Parathyroid adenoma (tissue), 2 donors: Measurements from ENCODE around the gene KRT33A.
"Not testable (repeated sequence)": the region's sequence is repeated elsewhere in the genome, so short reads cannot be mapped to it uniquely, and the experiment has no call there.

Experiments used
- H2AFZ ChIP-seq: fragments of 300-600 bp; sonication (generic); one replicate; pipeline ENCODE4 v1.7.0; 2017; ENCODE audit warnings: antibody characterized with exemption, mild to moderate bottlenecking
- H3K27ac ChIP-seq: fragments of 300-600 bp; sonication (generic); one replicate; pipeline ENCODE4 v1.7.0; 2017
- H3K27me3 ChIP-seq: fragments of 300-600 bp; sonication (generic); one replicate; pipeline ENCODE4 v1.7.0; 2017; ENCODE audit warnings: low read length; ENCODE audit not compliant: control insufficient read depth, insufficient read depth
- H3K36me3 ChIP-seq: fragments of 300-600 bp; sonication (generic); one replicate; pipeline ENCODE4 v1.7.0; 2017; ENCODE audit warnings: low read length; ENCODE audit not compliant: control insufficient read depth, insufficient read depth
- H3K4me1 ChIP-seq: fragments of 300-600 bp; sonication (generic); one replicate; pipeline ENCODE4 v1.7.0; 2017; ENCODE audit warnings: control low read depth
- H3K4me2 ChIP-seq: fragments of 300-600 bp; sonication (generic); one replicate; pipeline ENCODE4 v1.7.0; 2017; ENCODE audit warnings: low read length
- H3K4me3 ChIP-seq: fragments of 300-600 bp; sonication (generic); one replicate; pipeline ENCODE4 v1.7.0; 2017; ENCODE audit warnings: low read depth, low read length
- H3K79me2 ChIP-seq: fragments of 300-600 bp; sonication (generic); one replicate; pipeline ENCODE4 v1.7.0; 2017; ENCODE audit warnings: control low read depth
- H3K9ac ChIP-seq: fragments of 300-600 bp; sonication (generic); one replicate; pipeline ENCODE4 v1.7.0; 2017; ENCODE audit warnings: mild to moderate bottlenecking
- H3K9me3 ChIP-seq: fragments of 300-600 bp; sonication (generic); one replicate; pipeline ENCODE4 v1.7.0; 2017; ENCODE audit warnings: low read length; ENCODE audit not compliant: control insufficient read depth
- CTCF ChIP-seq: fragments of 300-600 bp; sonication (generic); IDR thresholded peaks from one replicate; pipeline ENCODE4 v1.7.0; 2017; ENCODE audit warnings: antibody characterized with exemption, mild to moderate bottlenecking
- donor health status: primary hyperparathyroidism.

Gene KRT33A

GRCh38 chr17:41350381-41350878, at the start of gene KRT33A:
TSS of gene KRT33A (minus strand) at chr17:41350828. CDS start at chr17:41350767, 61 bp downstream.
- H3K4me3 ChIP-seq, H3K27me3 ChIP-seq, H3K27ac ChIP-seq, H3K9me3 ChIP-seq, H3K9ac ChIP-seq, H3K79me2 ChIP-seq, H3K36me3 ChIP-seq, H3K4me1 ChIP-seq, H3K4me2 ChIP-seq, H2AFZ ChIP-seq: not testable (repeated sequence)

GRCh38 chr17:41396996-41397660, 46.5 kb upstream of the KRT33A start, which contains the start of gene KRT31:
TSS of gene KRT31 (minus strand) at chr17:41397608. CDS start at chr17:41397539, 69 bp downstream.
- H3K27ac ChIP-seq = no peak within 1 kb of the TSS
- H3K9me3 ChIP-seq = no peaks in the 10 kb centered on the region
- H3K9ac ChIP-seq = no peak within 1 kb of the TSS
- H3K36me3 ChIP-seq = no peaks in the 10 kb centered on the region
- no peak within 1 kb of the TSS for H3K4me2 ChIP-seq
- H3K4me3 ChIP-seq = no peak within 1 kb of the TSS
- no peaks in the 10 kb centered on the region for H3K79me2 ChIP-seq
- no peak for TF ChIP-seq CTCF
- H2AFZ ChIP-seq = no peak within 1 kb of the TSS
- H3K27me3 ChIP-seq = no peaks in the 10 kb centered on the region
- no peaks in the 10 kb centered on the region for H3K4me1 ChIP-seq

GRCh38 chr17:41396340-41396739, 45.7 kb upstream of the KRT33A start:
- no peaks in the 10 kb centered on the region for H3K9me3 ChIP-seq
- no peak overlapping the region for H2AFZ ChIP-seq
- no peak overlapping the region for H3K9ac ChIP-seq
- no peaks in the 10 kb centered on the region for H3K27me3 ChIP-seq
- no peak overlapping the region for H3K27ac ChIP-seq
- H3K4me2 ChIP-seq = no peak overlapping the region
- TF ChIP-seq CTCF = no peak
- no peak overlapping the region for H3K4me3 ChIP-seq
- no peaks in the 10 kb centered on the region for H3K4me1 ChIP-seq
- H3K79me2 ChIP-seq = no peaks in the 10 kb centered on the region
- H3K36me3 ChIP-seq = no peaks in the 10 kb centered on the region

GRCh38 chr17:41395611-41396010, 45.0 kb upstream of the KRT33A start:
- no peaks in the 10 kb centered on the region for H3K9me3 ChIP-seq
- H3K4me2 ChIP-seq = no peak overlapping the region
- H3K79me2 ChIP-seq = no peaks in the 10 kb centered on the region
- no peak for TF ChIP-seq CTCF
- no peak overlapping the region for H3K4me3 ChIP-seq
- no peaks in the 10 kb centered on the region for H3K27me3 ChIP-seq
- no peaks in the 10 kb centered on the region for H3K4me1 ChIP-seq
- H2AFZ ChIP-seq = no peak overlapping the region
- H3K36me3 ChIP-seq = no peaks in the 10 kb centered on the region
- H3K27ac ChIP-seq = no peak overlapping the region
- no peak overlapping the region for H3K9ac ChIP-seq

GRCh38 chr17:41395044-41395443, 44.4 kb upstream of the KRT33A start:
- H3K27me3 ChIP-seq, H3K9me3 ChIP-seq, H3K79me2 ChIP-seq, H3K36me3 ChIP-seq, H3K9ac ChIP-seq, H2AFZ ChIP-seq, H3K4me2 ChIP-seq, H3K4me1 ChIP-seq, H3K27ac ChIP-seq, H3K4me3 ChIP-seq: not testable (repeated sequence)
